KMS-11 (cell line): ENCODE data around the gene PNKD.

Source experiments
- H2AFZ ChIP-seq: fragments of 200-600 bp; sonication (generic); 2 replicates; pipeline ENCODE4 v1.6.1; 2016; ENCODE audit warnings: antibody characterized with exemption, mixed run types, low read depth
- H3K27ac ChIP-seq: fragments of 200-600 bp; sonication (generic); 2 replicates; pipeline ENCODE4 v1.6.1; 2016; ENCODE audit warnings: mild to moderate bottlenecking, mixed run types
- H3K27me3 ChIP-seq: fragments of 200-600 bp; sonication (generic); 2 replicates; pipeline ENCODE4 v1.6.1; 2017; ENCODE audit warnings: mild to moderate bottlenecking, low read depth, mixed run types, moderate library complexity; ENCODE audit not compliant: insufficient read depth
- H3K36me3 ChIP-seq: fragments of 200-600 bp; sonication (generic); 2 replicates; pipeline ENCODE4 v1.6.1; 2017; ENCODE audit warnings: mild to moderate bottlenecking, mixed run types; ENCODE audit not compliant: insufficient read depth
- H3K4me1 ChIP-seq: fragments of 200-600 bp; sonication (generic); 2 replicates; pipeline ENCODE4 v1.6.1; 2016; ENCODE audit warnings: mild to moderate bottlenecking, low read depth, mixed run types; ENCODE audit not compliant: poor library complexity, severe bottlenecking
- H3K4me2 ChIP-seq: fragments of 200-600 bp; sonication (generic); 2 replicates; pipeline ENCODE4 v1.7.0; 2016; ENCODE audit warnings: mild to moderate bottlenecking, mixed run types
- H3K4me3 ChIP-seq: fragments of 200-600 bp; sonication (generic); IDR thresholded peaks from 2 replicates; pipeline ENCODE4 v1.6.1; 2017; ENCODE audit warnings: low read depth, low read length, mixed read lengths; ENCODE audit not compliant: insufficient read depth
- H3K79me2 ChIP-seq: fragments of 200-600 bp; sonication (generic); 2 replicates; pipeline ENCODE4 v1.6.1; 2016; ENCODE audit warnings: low read depth, mixed run types; ENCODE audit not compliant: insufficient read depth
- H3K9ac ChIP-seq: fragments of 200-600 bp; sonication (generic); 2 replicates; pipeline ENCODE4 v1.6.1; 2016; ENCODE audit warnings: mild to moderate bottlenecking, mixed run types
- H4K20me1 ChIP-seq: fragments of 200-600 bp; sonication (generic); 2 replicates; pipeline ENCODE4 v1.6.1; 2016; ENCODE audit warnings: mild to moderate bottlenecking, mixed run types; ENCODE audit not compliant: insufficient read depth
- TF ChIP-seq, protein P1 (sequence below): fragments of 200-600 bp; sonication (generic); conservative IDR thresholded peaks from 2 replicates; pipeline ENCODE4 v1.6.1; 2017; ENCODE audit warnings: low read depth, mild to moderate bottlenecking, antibody characterized with exemption, low read length, moderate library complexity, mixed read lengths

The PNKD gene

DNA sequence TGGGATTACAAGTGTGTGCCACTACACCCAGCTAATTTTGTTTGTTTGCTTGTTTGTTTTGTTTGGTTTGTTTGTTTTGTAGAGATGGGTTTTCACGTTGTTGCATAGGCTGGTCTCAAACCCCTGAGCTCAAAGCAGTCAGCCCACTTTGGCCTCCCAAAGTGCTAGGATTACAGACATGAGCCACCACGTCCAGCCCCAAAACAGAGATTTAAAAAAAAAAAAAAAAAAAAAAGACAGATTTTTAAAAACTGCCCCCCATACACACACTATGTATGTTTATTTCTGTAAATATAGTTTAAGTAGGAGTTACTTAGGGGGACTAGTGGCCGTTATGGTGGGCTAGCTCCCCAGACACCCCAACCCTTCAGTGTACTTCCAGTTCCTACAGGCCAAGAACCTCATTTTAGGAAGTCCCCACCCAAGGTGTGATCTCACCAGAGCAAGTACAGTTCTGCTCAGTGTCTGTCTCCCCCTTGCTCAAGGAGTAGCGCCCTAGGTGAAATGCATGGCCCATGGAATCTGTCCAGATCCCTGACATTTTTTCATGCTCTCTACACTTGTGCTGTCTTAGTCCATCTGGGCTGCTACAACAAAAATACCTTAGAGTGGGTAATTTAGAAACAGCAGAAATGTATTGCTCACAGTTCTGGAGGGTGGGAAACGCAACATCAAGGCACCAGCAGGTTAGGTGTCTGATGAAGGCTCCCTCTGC is 23.6 kb downstream of the PNKD start:
- Histone ChIP-seq H3K9ac (no peak overlapping the region), H3K27me3 (no peaks in the 10 kb centered on the region), H4K20me1 (no peaks in the 10 kb centered on the region), H3K4me2 (no peak overlapping the region), H3K27ac (no peak overlapping the region), H3K79me2 (peaks cover 23% of the 10 kb centered on the region; the same call in 1 of the 2 replicates), H3K36me3 (no peaks in the 10 kb centered on the region), H2AFZ (no peak overlapping the region), H3K4me1 (peaks cover 40% of the 10 kb centered on the region), H3K4me3 (no peak overlapping the region)
- TF ChIP-seq, protein P1, sequence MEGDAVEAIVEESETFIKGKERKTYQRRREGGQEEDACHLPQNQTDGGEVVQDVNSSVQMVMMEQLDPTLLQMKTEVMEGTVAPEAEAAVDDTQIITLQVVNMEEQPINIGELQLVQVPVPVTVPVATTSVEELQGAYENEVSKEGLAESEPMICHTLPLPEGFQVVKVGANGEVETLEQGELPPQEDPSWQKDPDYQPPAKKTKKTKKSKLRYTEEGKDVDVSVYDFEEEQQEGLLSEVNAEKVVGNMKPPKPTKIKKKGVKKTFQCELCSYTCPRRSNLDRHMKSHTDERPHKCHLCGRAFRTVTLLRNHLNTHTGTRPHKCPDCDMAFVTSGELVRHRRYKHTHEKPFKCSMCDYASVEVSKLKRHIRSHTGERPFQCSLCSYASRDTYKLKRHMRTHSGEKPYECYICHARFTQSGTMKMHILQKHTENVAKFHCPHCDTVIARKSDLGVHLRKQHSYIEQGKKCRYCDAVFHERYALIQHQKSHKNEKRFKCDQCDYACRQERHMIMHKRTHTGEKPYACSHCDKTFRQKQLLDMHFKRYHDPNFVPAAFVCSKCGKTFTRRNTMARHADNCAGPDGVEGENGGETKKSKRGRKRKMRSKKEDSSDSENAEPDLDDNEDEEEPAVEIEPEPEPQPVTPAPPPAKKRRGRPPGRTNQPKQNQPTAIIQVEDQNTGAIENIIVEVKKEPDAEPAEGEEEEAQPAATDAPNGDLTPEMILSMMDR, result no peak

DNA sequence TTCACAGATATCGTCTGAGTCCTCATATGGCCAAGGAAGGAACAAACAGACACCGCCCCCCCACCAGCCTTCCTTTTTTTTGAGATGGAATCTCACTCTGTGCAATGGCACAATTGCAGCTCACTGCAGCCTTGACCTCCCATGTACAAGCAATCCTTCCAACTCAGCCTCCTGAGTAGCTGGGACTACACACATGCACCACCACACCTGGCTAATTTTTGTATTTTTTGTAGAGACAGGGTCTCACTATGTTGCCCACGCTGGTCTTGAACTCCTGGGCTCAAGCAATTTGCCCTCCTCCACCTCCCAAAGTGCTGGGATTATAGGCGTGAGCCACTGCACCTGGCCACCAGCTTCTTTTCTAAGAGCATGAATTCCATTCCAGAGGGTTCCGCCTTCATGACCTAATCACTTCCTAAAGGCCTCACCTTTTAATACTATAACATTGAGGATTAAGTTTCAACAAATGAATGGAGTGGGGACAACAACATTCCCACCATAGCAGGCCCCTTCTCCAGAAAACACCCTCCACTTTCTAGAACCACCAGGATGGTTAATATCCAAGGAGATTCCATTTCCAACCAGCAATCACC is 24.2 kb downstream of the PNKD start:
- peaks cover 20% of the 10 kb centered on the region; the same call in 1 of the 2 replicates for H3K79me2 ChIP-seq
- no peak overlapping the region for H3K4me3 ChIP-seq
- no peak overlapping the region for H3K4me2 ChIP-seq
- no peaks in the 10 kb centered on the region for H3K36me3 ChIP-seq
- no peaks in the 10 kb centered on the region for H3K27me3 ChIP-seq
- no peaks in the 10 kb centered on the region for H4K20me1 ChIP-seq
- no peak overlapping the region for H2AFZ ChIP-seq
- H3K27ac ChIP-seq, result no peak overlapping the region
- no peak overlapping the region for H3K9ac ChIP-seq
- H3K4me1 ChIP-seq, result peaks cover 34% of the 10 kb centered on the region
- TF ChIP-seq, protein P1, result no peak

DNA sequence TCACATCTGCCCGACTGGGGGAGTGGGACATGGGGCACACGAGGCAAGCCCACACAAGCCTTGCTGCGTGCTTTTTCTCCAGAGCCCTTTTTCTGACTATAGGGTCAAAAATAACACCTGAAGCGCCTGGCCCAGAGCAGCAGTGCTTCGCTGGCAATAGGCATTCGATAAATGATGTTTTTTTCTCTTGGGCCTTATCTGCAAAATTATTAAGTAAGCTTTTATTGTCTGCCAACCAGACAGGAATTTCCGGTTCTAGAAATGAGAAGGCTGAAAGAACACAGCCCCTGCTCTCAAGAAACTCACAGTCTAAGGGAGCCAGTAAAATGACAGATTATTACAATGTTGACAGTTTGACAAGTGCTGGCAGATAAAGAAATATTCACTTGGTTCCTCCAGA is 24.7 kb downstream of the PNKD start:
- Histone ChIP-seq H3K9ac (no peak overlapping the region), H3K27ac (no peak overlapping the region), H3K4me2 (no peak overlapping the region), H4K20me1 (no peaks in the 10 kb centered on the region), H3K4me3 (no peak overlapping the region), H3K4me1 (peaks cover 29% of the 10 kb centered on the region), H3K27me3 (no peaks in the 10 kb centered on the region), H2AFZ (no peak overlapping the region), H3K36me3 (no peaks in the 10 kb centered on the region), H3K79me2 (peaks cover 15% of the 10 kb centered on the region; the same call in 1 of the 2 replicates)
- TF ChIP-seq, protein P1, result no peak

DNA sequence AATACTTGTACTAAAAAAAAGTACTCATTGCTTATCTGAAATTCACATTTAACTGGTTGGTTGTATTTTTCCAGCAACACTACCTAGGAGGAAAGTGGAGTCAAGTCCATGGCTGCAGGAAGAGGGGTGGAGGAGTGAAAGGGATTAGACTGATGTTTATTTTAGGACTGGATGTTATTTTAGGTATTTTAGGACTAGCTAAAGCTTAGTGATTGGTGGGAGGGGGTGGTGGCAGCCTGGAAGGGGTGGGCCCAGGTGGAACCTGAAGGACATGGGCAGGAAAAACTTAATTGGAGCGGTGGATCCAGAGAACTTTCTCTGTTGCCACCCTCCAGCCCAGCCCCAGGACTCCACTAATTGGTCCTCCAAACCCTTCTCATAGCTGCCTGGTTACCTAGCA is 25.9 kb downstream of the PNKD start:
- H2AFZ ChIP-seq, result no peak overlapping the region
- H3K79me2 ChIP-seq, result peaks cover 5% of the 10 kb centered on the region; the same call in 1 of the 2 replicates
- no peak overlapping the region for H3K4me3 ChIP-seq
- H4K20me1 ChIP-seq, result no peaks in the 10 kb centered on the region
- H3K4me2 ChIP-seq, result no peak overlapping the region
- H3K27me3 ChIP-seq, result no peaks in the 10 kb centered on the region
- H3K36me3 ChIP-seq, result no peaks in the 10 kb centered on the region
- peaks cover 21% of the 10 kb centered on the region for H3K4me1 ChIP-seq
- TF ChIP-seq, protein P1, result no peak
- H3K27ac ChIP-seq, result no peak overlapping the region
- H3K9ac ChIP-seq, result no peak overlapping the region
